Fibroblast of lung (primary cell): Measurements from ENCODE around the gene GLG1.
"Not testable (repeated sequence)": the region's sequence is repeated elsewhere in the genome, so short reads cannot be mapped to it uniquely, and the experiment has no call there.

Experiments used
- CTCF ChIP-seq, 2 donors: IDR thresholded peaks in 1 of 2; conservative IDR thresholded peaks in 1 of 2; 1 replicate in 1 of 2; 2 replicates in 1 of 2; pipeline ENCODE4 v1.5.1; 2011 to 2012; ENCODE audit warnings: low read length in 2 of 2, control low read depth in 1 of 2, inconsistent platforms in 1 of 2, low read depth in 1 of 2, mild to moderate bottlenecking in 1 of 2
- EZH2 ChIP-seq: IDR thresholded peaks from 2 replicates; pipeline ENCODE4 v1.5.1; 2012; ENCODE audit warnings: low read length, control low read depth, mild to moderate bottlenecking; ENCODE audit errors: missing control alignments

DNA sequence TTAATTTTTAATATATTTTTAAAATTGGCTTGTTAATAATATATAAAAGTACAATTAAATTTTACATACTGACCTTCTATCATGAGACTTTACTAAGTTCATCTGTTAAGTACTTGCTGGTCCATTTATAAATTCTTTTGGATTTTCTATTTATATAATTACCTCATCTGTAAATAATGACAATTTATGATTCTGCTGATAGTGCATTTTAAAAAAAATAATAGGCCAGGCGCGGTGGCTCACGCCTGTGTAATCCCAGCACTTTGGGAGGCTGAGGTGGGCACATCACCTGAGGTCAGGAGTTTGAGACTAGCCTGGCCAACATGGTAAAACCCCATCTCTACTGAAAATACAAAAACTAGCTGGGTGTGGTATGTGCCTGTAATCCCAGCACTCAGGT is 83.2 kb downstream of the GLG1 start:
- not testable (repeated sequence) for TF ChIP-seq EZH2; CTCF (conservative IDR thresholded peaks at IDR 0.05 in 1 of 2, IDR thresholded peaks at IDR 0.05 in 1 of 2; ENCODE audit: low read depth in 1 of 2, low read length in 2 of 2)
